DND-41 (cell line): ENCODE data around the gene NPIPA7.
"Not testable (repeated sequence)": the region's sequence is repeated elsewhere in the genome, so short reads cannot be mapped to it uniquely, and the experiment has no call there.

Experiments used
- ATAC-seq: fragments of 200-7000 bp; cut with Tn5 transposase; 3 replicates; pipeline ENCODE4 v1.9.1; 2021; ENCODE audit warnings: low read depth; ENCODE audit not compliant: insufficient read depth
- DNase-seq: peaks from one replicate; pipeline ENCODE4 v3.0.0-alpha.2; 2020
- H2AFZ ChIP-seq: 2 replicates; pipeline ENCODE4 v1.6.0; 2012; ENCODE audit warnings: low read depth, low read length
- H3K27ac ChIP-seq: 2 replicates; pipeline ENCODE4 v1.5.1; 2012; ENCODE audit warnings: low read length, inconsistent platforms
- H3K27me3 ChIP-seq: fragments of 200-600 bp; sonication (generic); 2 replicates; pipeline ENCODE4 v1.6.0; 2012; ENCODE audit warnings: low read length, mild to moderate bottlenecking, inconsistent platforms; ENCODE audit not compliant: insufficient read depth, poor library complexity
- H3K36me3 ChIP-seq: 2 replicates; pipeline ENCODE4 v1.5.1; 2012; ENCODE audit warnings: low read length, inconsistent platforms; ENCODE audit not compliant: insufficient read depth
- H3K4me1 ChIP-seq: 2 replicates; pipeline ENCODE4 v1.5.1; 2012; ENCODE audit warnings: mild to moderate bottlenecking, low read length; ENCODE audit not compliant: insufficient read depth
- H3K4me2 ChIP-seq: 2 replicates; pipeline ENCODE4 v1.6.0; 2012; ENCODE audit warnings: mild to moderate bottlenecking, moderate library complexity, low read length, inconsistent platforms; ENCODE audit not compliant: insufficient read depth
- H3K4me3 ChIP-seq, 2 experiments: fragments of 200-600 bp in 1 of 2; shearing (Covaris generic) in 1 of 2; 2 replicates each; pipeline ENCODE4 v1.5.1; 2012 to 2016; ENCODE audit warnings: inconsistent platforms in 2 of 2, low read length in 2 of 2, mild to moderate bottlenecking in 2 of 2, low read depth in 1 of 2, moderate library complexity in 1 of 2
- H3K79me2 ChIP-seq: 2 replicates; pipeline ENCODE4 v1.6.0; 2012; ENCODE audit warnings: low read length, inconsistent platforms; ENCODE audit not compliant: insufficient read depth
- H3K9ac ChIP-seq: 2 replicates; pipeline ENCODE4 v1.6.0; 2012; ENCODE audit warnings: low read depth, mild to moderate bottlenecking, inconsistent platforms, low read length, moderate library complexity
- H3K9me3 ChIP-seq: 2 replicates; pipeline ENCODE4 v1.5.1; 2012; ENCODE audit warnings: low read length, moderate library complexity, mild to moderate bottlenecking, inconsistent platforms; ENCODE audit not compliant: insufficient read depth, severe bottlenecking
- H4K20me1 ChIP-seq: 2 replicates; pipeline ENCODE4 v1.6.0; 2012; ENCODE audit warnings: low read length; ENCODE audit not compliant: insufficient read depth

NPIPA7 gene

GRCh38 chr16:16378840-16379239 lies at the start of gene NPIPA7:
TSS of gene NPIPA7 (plus strand) at chr16:16379140. CDS start at chr16:16379245, 105 bp downstream.
- not testable (repeated sequence) for H2AFZ ChIP-seq, H3K4me2 ChIP-seq, H3K79me2 ChIP-seq, DNase-seq, H3K9ac ChIP-seq, H3K4me1 ChIP-seq, H3K36me3 ChIP-seq, H3K9me3 ChIP-seq, H3K27ac ChIP-seq, ATAC-seq, H3K27me3 ChIP-seq, H3K4me3 ChIP-seq, H4K20me1 ChIP-seq

DNA sequence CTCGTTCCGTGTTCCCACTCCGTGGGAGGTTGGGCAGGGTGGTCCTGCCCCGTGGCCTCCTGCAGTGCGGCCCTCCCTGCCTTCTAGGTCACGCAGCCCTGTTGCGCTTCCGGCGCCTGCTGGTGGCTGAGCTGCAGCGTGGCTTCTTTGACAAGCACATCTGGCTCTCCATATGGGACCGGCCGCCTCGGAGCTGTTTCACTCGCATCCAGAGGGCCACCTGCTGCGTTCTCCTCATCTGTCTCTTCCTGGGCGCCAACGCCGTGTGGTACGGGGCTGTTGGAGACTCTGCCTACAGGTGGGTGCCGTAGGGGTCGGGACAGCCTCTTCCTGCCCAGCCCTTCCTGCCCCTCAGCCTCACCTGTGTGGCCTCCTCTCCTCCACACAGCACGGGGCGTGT lies 47.5 kb upstream of the NPIPA7 start:
- not testable (repeated sequence) for H3K4me3 ChIP-seq, H2AFZ ChIP-seq, H3K27me3 ChIP-seq, ATAC-seq, H3K79me2 ChIP-seq, H3K27ac ChIP-seq, H3K4me1 ChIP-seq, H3K9ac ChIP-seq, H3K9me3 ChIP-seq, H3K36me3 ChIP-seq, H3K4me2 ChIP-seq, H4K20me1 ChIP-seq
- DNase-seq: peak; percentile 4

DNA sequence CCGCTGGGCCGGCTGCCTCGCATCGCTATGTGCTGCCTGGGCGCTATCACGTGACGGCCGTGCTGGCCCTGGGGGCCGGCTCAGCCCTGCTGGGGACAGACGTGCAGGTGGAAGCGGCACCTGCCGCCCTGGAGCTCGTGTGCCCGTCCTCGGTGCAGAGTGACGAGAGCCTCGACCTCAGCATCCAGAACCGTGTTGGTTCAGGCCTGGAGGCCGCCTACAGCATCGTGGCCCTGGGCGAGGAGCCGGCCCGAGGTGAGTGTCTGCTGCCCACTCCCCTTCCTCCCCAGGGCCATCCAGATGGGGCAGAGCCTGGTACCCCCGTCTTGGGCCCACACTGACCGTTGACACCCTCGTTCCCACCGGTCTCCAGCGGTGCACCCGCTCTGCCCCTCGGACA lies 21.4 kb upstream of the NPIPA7 start:
- not testable (repeated sequence) for ATAC-seq

GRCh38 chr16:16358539-16359240 lies 20.2 kb upstream of the NPIPA7 start:
- H3K4me3 ChIP-seq, H3K4me1 ChIP-seq, DNase-seq, H3K27ac ChIP-seq, ATAC-seq, H3K27me3 ChIP-seq, H3K36me3 ChIP-seq, H3K79me2 ChIP-seq, H3K4me2 ChIP-seq, H3K9me3 ChIP-seq, H3K9ac ChIP-seq, H4K20me1 ChIP-seq, H2AFZ ChIP-seq: not testable (repeated sequence)

More for the DNA sequence above, 21.4 kb upstream of the NPIPA7 start:
- H3K36me3 ChIP-seq, H3K9me3 ChIP-seq, H4K20me1 ChIP-seq, H3K4me3 ChIP-seq, H3K79me2 ChIP-seq, H3K9ac ChIP-seq, H3K27me3 ChIP-seq, DNase-seq, H3K4me1 ChIP-seq, H3K4me2 ChIP-seq, H2AFZ ChIP-seq, H3K27ac ChIP-seq: not testable (repeated sequence)

DNA sequence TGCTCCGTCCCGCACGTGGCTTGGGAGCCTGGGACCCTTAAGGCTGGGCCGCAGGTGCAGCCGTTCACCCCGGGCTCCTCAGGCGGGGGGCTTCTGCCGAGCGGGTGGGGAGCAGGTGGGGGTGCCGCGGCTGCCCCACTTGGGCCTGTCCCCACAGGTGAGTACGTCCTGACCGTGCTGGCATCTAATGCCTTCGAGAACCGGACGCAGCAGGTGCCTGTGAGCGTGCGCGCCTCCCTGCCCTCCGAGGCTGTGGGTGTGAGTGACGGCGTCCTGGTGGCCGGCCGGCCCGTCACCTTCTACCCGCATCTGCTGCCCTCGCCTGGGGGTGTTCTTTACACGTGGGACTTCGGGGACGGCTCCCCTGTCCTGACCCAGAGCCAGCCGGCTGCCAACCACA lies 15.3 kb upstream of the NPIPA7 start:
- not testable (repeated sequence) for H3K9me3 ChIP-seq, H3K4me2 ChIP-seq, ATAC-seq, H3K27me3 ChIP-seq, H3K36me3 ChIP-seq, H3K79me2 ChIP-seq, H3K9ac ChIP-seq, H4K20me1 ChIP-seq, H3K27ac ChIP-seq, H3K4me1 ChIP-seq, H2AFZ ChIP-seq, H3K4me3 ChIP-seq, DNase-seq

DNA sequence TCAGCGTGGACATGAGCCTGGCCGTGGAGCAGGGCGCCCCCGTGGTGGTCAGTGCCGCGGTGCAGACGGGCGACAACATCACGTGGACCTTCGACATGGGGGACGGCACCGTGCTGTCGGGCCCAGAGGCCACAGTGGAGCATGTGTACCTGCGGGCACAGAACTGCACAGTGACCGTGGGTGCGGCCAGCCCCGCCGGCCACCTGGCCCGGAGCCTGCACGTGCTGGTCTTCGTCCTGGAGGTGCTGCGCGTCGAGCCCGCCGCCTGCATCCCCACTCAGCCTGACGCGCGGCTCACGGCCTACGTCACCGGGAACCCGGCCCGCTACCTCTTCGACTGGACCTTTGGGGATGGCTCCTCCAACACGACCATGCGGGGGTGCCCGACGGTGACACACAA lies 14.8 kb upstream of the NPIPA7 start:
- H3K9ac ChIP-seq: not testable (repeated sequence)

GRCh38 chr16:16364701-16365100 lies 14.2 kb upstream of the NPIPA7 start:
- DNase-seq, H3K9me3 ChIP-seq, ATAC-seq: not testable (repeated sequence)

More for the DNA sequence above, 14.8 kb upstream of the NPIPA7 start:
- not testable (repeated sequence) for H3K27ac ChIP-seq, H3K36me3 ChIP-seq, H3K79me2 ChIP-seq, H2AFZ ChIP-seq, H3K4me2 ChIP-seq, H3K4me3 ChIP-seq, H3K9me3 ChIP-seq, DNase-seq, ATAC-seq, H3K4me1 ChIP-seq, H4K20me1 ChIP-seq, H3K27me3 ChIP-seq

GRCh38 chr16:16365319-16365718 lies 13.6 kb upstream of the NPIPA7 start:
- DNase-seq, H4K20me1 ChIP-seq, H3K4me2 ChIP-seq, H3K36me3 ChIP-seq, H3K4me3 ChIP-seq, H3K9ac ChIP-seq, H3K4me1 ChIP-seq, H2AFZ ChIP-seq, H3K27ac ChIP-seq, H3K9me3 ChIP-seq, H3K79me2 ChIP-seq, ATAC-seq, H3K27me3 ChIP-seq: not testable (repeated sequence)

More at GRCh38 chr16:16364701-16365100, 14.2 kb upstream of the NPIPA7 start:
- not testable (repeated sequence) for H3K36me3 ChIP-seq, H3K9ac ChIP-seq, H4K20me1 ChIP-seq, H3K27ac ChIP-seq, H3K27me3 ChIP-seq, H3K79me2 ChIP-seq, H3K4me3 ChIP-seq, H3K4me1 ChIP-seq, H3K4me2 ChIP-seq, H2AFZ ChIP-seq
